Transverse colon (tissue), 4 donors: Measurements from ENCODE around the gene SDHC. TPM values are rescaled to one million over a fixed set of nuclear protein-coding genes. Genes with fewer than 3 reads are reported as not detected.

Experiments
- DNase-seq: peaks from one replicate; pipeline ENCODE4 v3.0.0-alpha.2; 2019
- H3K27ac ChIP-seq, 4 donors: fragments of 200-600 bp; sonication (generic); 2 replicates each; pipeline ENCODE4 v1.5.1; 2016 to 2018; ENCODE audit warnings: inconsistent platforms in 4 of 4
- H3K27me3 ChIP-seq: fragments of 200-600 bp; sonication (generic); 2 replicates; pipeline ENCODE4 v1.5.1; 2017; ENCODE audit warnings: inconsistent platforms
- H3K36me3 ChIP-seq, 4 donors: fragments of 200-600 bp; sonication (generic); 2 replicates each; pipeline ENCODE4 v1.5.1; 2017 to 2019; ENCODE audit warnings: inconsistent platforms in 4 of 4
- H3K4me1 ChIP-seq, 4 donors: fragments of 200-600 bp; sonication (generic); 2 replicates each; pipeline ENCODE4 v1.5.1; 2017 to 2020; ENCODE audit warnings: inconsistent platforms in 4 of 4
- H3K4me3 ChIP-seq, 4 donors: fragments of 200-600 bp; sonication (generic); 1 replicate in 1 of 4; 2 replicates in 3 of 4; pipeline versions ENCODE4 v1.5.1 to v1.6.1; 2017 to 2019; ENCODE audit warnings: inconsistent platforms in 4 of 4
- H3K9me3 ChIP-seq, 2 donors: fragments of 200-600 bp; sonication (generic); 2 replicates each; pipeline ENCODE4 v1.5.1; 2017 to 2019; ENCODE audit warnings: inconsistent platforms in 2 of 2
- CTCF ChIP-seq, 5 experiments: fragments of 200-600 bp in 3 of 5; fragments of 450-650 bp in 2 of 5; sonication (generic) in 3 of 5; IDR thresholded peaks; 1 replicate in 2 of 5; 2 replicates in 3 of 5; pipeline ENCODE4 v1.5.1; 2016 to 2017; ENCODE audit warnings: antibody characterized with exemption in 5 of 5, inconsistent platforms in 3 of 5, mild to moderate bottlenecking in 2 of 5, moderate library complexity in 1 of 5
- EP300 ChIP-seq: sonication (generic); formaldehyde crosslinking; IDR thresholded peaks from one replicate; pipeline ENCODE4 v1.6.1; 2017; ENCODE audit warnings: antibody characterized with exemption, low read depth
- POLR2A ChIP-seq: fragments of 450-650 bp; IDR thresholded peaks from one replicate; pipeline ENCODE4 v1.6.1; 2016; ENCODE audit warnings: antibody characterized with exemption, mild to moderate bottlenecking, moderate library complexity
- POLR2AphosphoS5 ChIP-seq, 3 donors: sonication (generic); formaldehyde crosslinking; IDR thresholded peaks; one replicate each; pipeline ENCODE4 v1.6.1; 2016; ENCODE audit warnings: antibody characterized with exemption in 3 of 3
- WGBS, 2 donors: methylation state at CpG; one replicate each; pipeline ENCODE4 v1.1.5; 2018; ENCODE audit warnings: low coverage in 1 of 2; 5-methylcytosine and 5-hydroxymethylcytosine counted together
- in situ Hi-C, 4 donors: fragments of 200-750 bp; cut with MboI; loops; one replicate each; pipeline versions ENCODE4 v1.15.0 to v1.15.1; 2017; ENCODE audit warnings: low sequenced_read_pairs in 3 of 4, low pct_ligation_motif_present in 1 of 4, low pct_unique_long_range_greater_than_20kb in 1 of 4
- intact Hi-C: fragments of 100-400 bp; cut with DNase I; formaldehyde crosslinking; loops from one replicate; pipeline ENCODE4 v1.15.1; 2023; ENCODE audit warnings: low total_unique reads
- total RNA-seq, 4 donors: library from RNA; depleted of rRNA; stranded (reverse); fragments of >200 nt; gene quantifications; one replicate each; pipeline ENCODE4 v1.1.0, GENCODE V29; 2016

SDHC gene
- total RNA-seq, 4 donors from 2014 or later, result 32.1 to 223 (median 52.5) TPM

DNA sequence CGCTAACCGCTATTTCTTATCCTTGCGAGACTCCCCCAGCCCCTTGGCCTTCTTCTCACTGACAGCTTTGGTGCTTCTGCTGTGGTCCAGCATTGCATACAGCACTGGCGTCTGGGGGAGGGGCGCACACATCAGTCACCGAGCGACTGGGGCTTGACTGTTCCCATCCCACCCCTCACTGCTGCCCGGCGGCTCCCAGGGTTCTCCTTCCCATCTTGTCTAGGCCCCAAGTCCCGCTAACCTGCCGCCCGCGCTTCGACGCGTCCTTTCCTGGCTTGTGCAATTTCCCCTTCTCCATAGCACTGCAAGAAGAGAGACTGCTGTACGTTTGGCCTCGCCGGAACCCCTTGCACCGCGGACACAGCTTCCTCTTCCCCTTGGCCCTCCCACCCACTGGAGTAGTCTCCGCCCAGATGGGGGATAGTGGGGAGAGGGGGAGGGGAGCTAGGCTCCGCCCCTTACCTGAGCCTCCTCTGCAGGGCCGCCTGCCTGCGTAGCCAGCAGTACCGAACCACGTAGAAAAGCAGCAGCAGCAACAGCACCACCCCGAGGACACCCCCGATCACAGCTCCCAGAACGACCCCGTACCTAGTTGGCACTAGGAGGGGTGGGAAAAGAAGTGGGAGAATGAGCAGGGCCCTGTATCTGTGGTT is 8.2 kb upstream of the SDHC start:
- Histone ChIP-seq H3K9me3 (no peaks in the 10 kb centered on the region), H3K27me3 (no peaks in the 10 kb centered on the region), H3K36me3 (no peaks in the 10 kb centered on the region), H3K27ac (peak overlapping the region; percentile 69 to 77 (median 71)), H3K4me1 (peaks cover 11 to 24% (median 14%) of the 10 kb centered on the region in 4 donors), H3K4me3 (peak overlapping the region; percentile 54 to 85 (median 66))
- in situ Hi-C loops (no loop called here), intact Hi-C loops (no loop called here)
- WGBS, 2 donors, result 2% methylated on average over 30 of the region's 31 CpGs; no CpG with 5 or more reads in 1 of the 2 donors
- peak; percentile 91 for DNase-seq
- TF ChIP-seq POLR2AphosphoS5 (IDR thresholded peaks at IDR 0.05) (peak; percentile 77 to 79 (median 78)), EP300 (no peak), CTCF (IDR thresholded peaks at IDR 0.05) (peak in 3 of 5 experiments; percentile 18 to 26 (median 24)), POLR2A (peak; percentile 71)

DNA sequence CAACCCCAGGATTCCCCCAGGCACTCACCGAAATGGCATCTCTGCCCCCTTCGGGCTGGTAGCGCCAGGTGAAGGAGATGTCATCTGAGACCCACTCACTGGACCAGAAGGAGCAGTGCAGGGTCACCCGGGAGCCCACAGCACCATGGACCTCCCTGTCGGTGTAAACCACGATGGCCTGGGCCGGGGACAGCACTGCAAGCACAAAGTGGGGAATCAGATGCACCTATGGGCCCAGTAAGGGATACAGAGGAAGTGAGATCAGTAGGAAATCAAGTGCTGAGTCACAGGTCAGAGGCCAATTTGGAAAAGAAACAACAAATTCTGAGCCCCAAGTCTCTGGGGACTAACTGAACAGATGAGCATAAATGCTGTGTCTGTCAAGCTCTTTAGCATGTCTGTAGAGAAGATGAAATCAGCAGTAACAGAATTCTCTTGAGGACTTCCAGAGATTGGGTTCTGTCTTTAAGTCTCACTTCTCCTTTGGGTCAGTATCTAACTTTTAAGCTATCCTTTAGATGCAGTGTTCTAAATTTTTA is 6.9 kb upstream of the SDHC start:
- H3K9me3 ChIP-seq, result no peaks in the 10 kb centered on the region
- no peak for DNase-seq
- TF ChIP-seq POLR2AphosphoS5 (IDR thresholded peaks at IDR 0.05) (no peak), CTCF (IDR thresholded peaks at IDR 0.05) (no peak), EP300 (no peak), POLR2A (no peak)
- peaks cover 11 to 24% (median 14%) of the 10 kb centered on the region in 4 donors for H3K4me1 ChIP-seq
- H3K36me3 ChIP-seq, result no peaks in the 10 kb centered on the region
- in situ Hi-C loops, result no loop called here
- H3K4me3 ChIP-seq, result no peak overlapping the region
- H3K27ac ChIP-seq, result peak overlapping the region; percentile 17 to 69 (median 34)
- intact Hi-C loops, result no loop called here
- H3K27me3 ChIP-seq, result no peaks in the 10 kb centered on the region
- WGBS, 2 donors, result 90% methylated on average over 7 of the region's 7 CpGs; no CpG with 5 or more reads in 1 of the 2 donors

DNA sequence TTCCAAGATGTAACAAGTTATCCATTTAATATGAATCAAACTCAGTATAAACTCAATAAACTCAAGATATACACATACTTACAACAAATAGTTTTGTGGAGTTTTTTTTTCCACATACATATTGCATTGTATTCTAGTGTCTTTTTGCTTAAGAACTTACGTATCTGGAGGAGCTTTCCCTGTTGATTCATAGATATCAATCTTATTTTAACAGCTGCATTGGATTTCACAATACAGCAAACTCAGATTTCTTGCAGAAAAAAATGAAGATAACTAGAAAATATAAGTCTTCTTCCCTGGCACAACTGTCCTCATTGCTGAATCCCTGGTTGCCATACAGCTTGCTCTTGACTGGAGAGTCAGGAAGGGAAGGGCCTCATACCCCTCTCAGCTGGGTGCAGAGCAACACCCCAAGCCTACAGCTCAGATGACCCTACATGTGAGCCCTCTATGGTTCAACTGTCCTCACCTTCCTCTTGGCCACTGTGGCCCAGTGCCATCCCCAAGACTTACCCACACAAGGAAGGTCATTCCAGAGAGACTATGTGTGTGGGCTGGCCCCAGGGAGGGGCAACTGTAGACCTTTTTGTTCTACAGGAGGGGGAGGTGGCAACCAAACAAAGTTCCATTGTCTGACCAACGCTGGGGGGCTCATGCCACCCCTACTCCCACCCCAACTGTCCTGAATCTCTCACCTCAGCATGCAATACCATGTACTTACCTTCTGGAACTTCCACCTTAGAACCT is 6.1 kb upstream of the SDHC start:
- Histone ChIP-seq H3K9me3 (no peaks in the 10 kb centered on the region), H3K27ac (peak overlapping the region in 1 of 4 donors; percentile 17), H3K4me1 (peaks cover 11 to 24% (median 14%) of the 10 kb centered on the region in 4 donors), H3K4me3 (no peak overlapping the region), H3K36me3 (no peaks in the 10 kb centered on the region), H3K27me3 (no peaks in the 10 kb centered on the region)
- DNase-seq, result no peak
- 61 to 63% methylated on average over 2 of the region's 2 CpGs for WGBS, 2 donors
- in situ Hi-C loops (no loop called here), intact Hi-C loops (no loop called here)
- no peak for TF ChIP-seq EP300
- TF ChIP-seq POLR2AphosphoS5 (IDR thresholded peaks at IDR 0.05), result no peak
- no peak for TF ChIP-seq CTCF (IDR thresholded peaks at IDR 0.05)
- TF ChIP-seq POLR2A, result no peak

- 42 to 58% methylated on average over 2 of the region's 2 CpGs for WGBS, 2 donors
- no peaks in the 10 kb centered on the region for H3K27me3 ChIP-seq
- H3K4me1 ChIP-seq, result peaks cover 7 to 22% (median 9%) of the 10 kb centered on the region in 4 donors
- in situ Hi-C loops, result no loop called here
- H3K36me3 ChIP-seq, result no peaks in the 10 kb centered on the region
- no peak within 1 kb of the TSS for H3K4me3 ChIP-seq
- intact Hi-C loops, result no loop called here
- H3K27ac ChIP-seq, result no peak within 1 kb of the TSS
- no peak for DNase-seq
- TF ChIP-seq CTCF (IDR thresholded peaks at IDR 0.05) (no peak), POLR2A (no peak), POLR2AphosphoS5 (IDR thresholded peaks at IDR 0.05) (no peak), EP300 (no peak)
- no peaks in the 10 kb centered on the region for H3K9me3 ChIP-seq
Observed at GRCh38 chr1:161309868-161310267, 4.3 kb upstream of the SDHC start, which contains the start of gene MPZ. Gene MPZ, minus strand, starts transcription at chr1:161309968. Its CDS starts 63 bp downstream, at chr1:161309905.
